Activated CD8-positive, alpha-beta memory T cell treated with anti-CD3 and anti-CD28 coated beads, Interleukin-2, amount 50 U/mL, for 24 hours (primary cell): ENCODE data around the gene ZNF385B.
"Not testable (repeated sequence)": the region's sequence is repeated elsewhere in the genome, so short reads cannot be mapped to it uniquely, and the experiment has no call there.

ENCODE experiments used
- DNase-seq: peaks from one replicate; pipeline ENCODE4 v3.0.0-alpha.2; 2020; ENCODE audit errors: extremely low read depth

The ZNF385B gene

DNA sequence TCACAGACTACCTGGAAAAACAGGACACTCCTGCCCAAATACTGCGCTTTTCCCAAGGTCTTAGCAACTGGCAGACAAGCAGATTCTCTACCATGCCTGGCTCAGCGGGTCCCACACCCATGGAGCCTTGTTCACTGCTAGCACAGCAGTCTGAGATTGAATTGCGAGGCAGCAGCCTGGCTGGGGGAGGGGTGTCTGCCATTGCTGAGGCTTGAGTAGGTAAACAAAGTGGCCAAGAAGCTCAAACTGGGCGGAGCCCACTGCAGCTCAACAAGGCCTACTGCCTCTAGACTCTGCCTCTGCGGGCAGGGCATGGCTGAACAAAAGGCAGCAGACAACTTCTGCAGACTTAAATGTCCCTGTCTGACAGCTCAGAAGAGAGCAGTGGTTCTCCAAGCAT, 231.6 kb downstream of the ZNF385B start:
- DNase-seq, result not testable (repeated sequence)

- DNase-seq, result no peak
These were observed 235.2 kb downstream of the ZNF385B start for GRCh38 chr2:179626261-179626660.

DNA sequence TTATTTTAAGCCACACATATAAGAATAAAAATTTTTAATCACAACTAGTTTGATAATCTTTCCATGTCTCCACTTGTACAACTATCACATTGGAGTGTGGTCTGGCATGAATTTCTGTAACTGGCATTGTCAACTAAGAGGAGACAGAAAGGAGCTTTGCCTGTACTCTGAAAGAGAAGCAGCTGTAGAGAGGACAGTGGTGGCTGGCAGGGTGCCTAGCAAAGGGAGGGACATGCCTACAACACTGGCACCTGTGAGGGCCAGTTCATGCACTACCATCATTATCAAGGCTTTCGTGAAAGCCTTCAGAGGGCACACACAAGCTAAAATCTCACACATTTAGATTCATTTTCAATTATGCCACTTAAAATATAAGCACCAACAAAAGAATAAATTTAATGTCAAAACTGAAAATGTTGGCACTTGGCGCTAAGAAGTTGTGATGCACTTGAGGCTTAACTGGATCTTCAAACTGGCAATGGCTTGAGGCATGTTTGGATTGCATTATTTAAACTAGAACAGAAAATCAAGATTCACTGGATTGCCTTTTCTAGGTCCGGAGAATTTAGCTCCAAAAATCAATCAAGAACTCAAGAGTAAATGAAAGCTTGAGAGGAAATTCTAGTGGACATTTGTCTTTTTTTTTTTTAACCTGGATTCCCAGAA, 238.6 kb downstream of the ZNF385B start:
- no peak for DNase-seq

DNA sequence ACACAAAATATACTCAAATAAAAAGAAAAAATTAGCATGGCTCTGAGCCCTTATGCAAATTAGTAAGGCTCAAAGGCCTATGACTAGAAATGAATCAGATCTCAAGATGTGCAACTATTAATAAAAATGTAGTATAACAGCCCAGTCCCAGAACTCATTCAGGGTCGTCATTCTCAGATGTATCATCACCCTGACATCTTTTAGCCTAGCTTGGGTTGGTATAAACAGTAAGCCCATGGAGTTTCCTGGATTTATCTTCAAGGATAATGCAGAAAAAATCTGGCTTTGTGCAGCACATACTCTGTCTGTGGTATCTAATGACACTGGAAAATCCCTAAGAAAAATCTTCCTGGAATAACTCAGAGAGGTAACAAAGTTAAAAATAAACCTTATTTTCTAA, 239.3 kb downstream of the ZNF385B start:
- DNase-seq, result no peak

GRCh38 chr2:179619947-179620467, 241.4 kb downstream of the ZNF385B start:
- no peak for DNase-seq

DNA sequence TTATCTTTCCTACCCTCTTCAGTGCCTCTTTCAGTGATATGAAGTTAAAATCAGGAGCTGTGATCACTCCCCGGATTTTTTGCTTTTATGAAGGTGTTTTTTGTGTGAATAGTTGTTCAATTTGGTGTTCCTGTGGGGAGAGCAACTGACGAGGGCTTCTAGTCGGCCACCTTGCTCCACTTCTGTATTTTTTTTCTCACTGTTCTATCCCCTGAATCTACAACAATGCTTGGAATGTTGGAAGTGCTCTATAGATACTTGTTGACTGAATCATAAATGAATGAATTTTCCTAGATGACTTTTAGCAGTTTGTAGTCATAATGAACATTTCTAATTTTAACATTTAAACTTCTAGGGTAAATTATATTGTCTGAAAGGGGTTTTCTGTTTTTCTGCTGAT, 247.3 kb downstream of the ZNF385B start:
- no peak for DNase-seq

- DNase-seq, result no peak
These were observed 247.7 kb downstream of the ZNF385B start for GRCh38 chr2:179613701-179614100.

- DNase-seq, result no peak
These were observed 248.1 kb downstream of the ZNF385B start for GRCh38 chr2:179613299-179613651.

GRCh38 chr2:179612591-179613298, 248.7 kb downstream of the ZNF385B start:
- DNase-seq, result no peak

DNA sequence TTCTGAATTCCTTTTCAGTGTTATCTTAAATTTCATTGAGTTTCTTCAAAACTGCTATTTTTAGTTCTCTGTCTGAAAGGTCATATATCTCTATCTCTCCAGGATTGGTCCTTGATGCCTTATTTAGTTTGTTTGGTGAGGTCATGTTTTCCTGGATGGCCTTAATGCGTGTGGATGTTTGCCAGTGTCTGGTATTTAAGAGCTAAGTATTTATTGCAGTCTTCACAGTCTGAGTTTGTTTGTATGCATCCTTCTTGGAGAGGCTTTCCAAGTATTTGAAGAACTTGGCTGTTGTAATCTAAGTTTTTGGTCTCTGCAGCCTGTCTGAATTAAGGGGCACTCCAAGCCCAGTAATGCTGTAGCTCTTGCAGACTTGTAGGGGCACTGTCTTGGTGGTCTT, 249.3 kb downstream of the ZNF385B start:
- no peak for DNase-seq

DNA sequence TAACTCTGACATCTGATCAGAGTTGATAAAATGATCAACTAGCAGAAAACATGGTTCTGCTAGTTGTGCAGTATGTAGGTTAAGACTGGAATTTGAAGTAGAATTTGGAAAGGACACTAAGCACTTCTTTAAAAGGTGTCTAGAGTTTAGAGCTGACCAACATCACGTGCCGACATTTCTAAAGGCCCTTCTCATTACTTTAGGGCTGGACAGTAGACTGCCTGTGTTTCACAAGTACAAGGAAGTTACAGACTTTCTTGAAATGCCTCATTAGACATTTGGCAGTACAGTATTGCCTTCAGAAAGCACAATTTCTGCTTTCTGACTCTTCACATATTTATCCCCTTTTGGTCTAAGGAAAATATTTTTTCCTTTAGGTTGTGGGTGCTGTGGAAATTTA, 255.3 kb downstream of the ZNF385B start:
- no peak for DNase-seq

GRCh38 chr2:179605341-179605740, 256.1 kb downstream of the ZNF385B start:
- DNase-seq, result no peak

- no peak for DNase-seq
These were observed 256.8 kb downstream of the ZNF385B start for GRCh38 chr2:179604598-179604997.

- no peak for DNase-seq
These were observed 259.0 kb downstream of the ZNF385B start for GRCh38 chr2:179602452-179602851.

- no peak for DNase-seq
These were observed 265.4 kb downstream of the ZNF385B start for GRCh38 chr2:179596018-179596417.

DNA sequence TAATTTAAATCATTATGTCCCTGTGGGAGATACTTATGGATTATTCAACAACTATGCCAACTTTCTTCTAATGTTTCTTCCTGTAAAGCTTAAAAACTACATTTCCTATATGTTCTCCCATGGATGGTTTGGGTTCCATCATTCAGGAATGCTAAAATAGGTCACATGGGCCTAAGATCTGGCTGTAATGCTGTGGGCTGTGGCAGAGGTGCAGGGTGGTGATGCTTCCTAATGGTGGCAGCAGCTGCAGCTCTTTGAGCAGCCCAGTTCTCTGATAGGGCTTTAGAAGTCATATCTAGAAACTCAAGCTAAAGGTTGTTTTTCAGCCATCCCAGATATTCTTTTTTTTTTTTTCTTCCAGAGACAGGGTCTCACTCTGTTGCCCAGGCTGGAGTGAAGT, 266.1 kb downstream of the ZNF385B start:
- DNase-seq, result no peak

- no peak for DNase-seq
These were observed 266.9 kb downstream of the ZNF385B start for GRCh38 chr2:179594268-179595112.

DNA sequence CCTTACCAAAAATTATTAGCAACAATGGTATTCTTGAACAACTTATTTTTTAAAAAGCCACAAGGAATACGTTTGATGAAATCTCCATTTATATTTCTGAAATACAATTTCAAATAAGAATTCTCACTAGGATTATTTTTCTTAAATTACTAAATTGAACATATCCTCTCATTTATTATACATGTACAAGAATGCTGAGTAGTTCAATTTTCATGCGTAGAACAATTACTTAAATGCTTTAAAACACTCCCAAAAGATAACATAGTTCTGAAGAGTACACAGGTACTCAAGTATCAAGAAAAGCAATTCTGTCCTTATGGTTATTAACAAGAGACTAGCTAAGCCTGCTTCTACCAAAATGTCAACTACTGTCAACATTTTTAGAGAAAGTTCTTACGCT, 268.1 kb downstream of the ZNF385B start:
- DNase-seq, result no peak

- no peak for DNase-seq
These were observed 269.1 kb downstream of the ZNF385B start for GRCh38 chr2:179592167-179592936.

- DNase-seq, result no peak
These were observed 269.7 kb downstream of the ZNF385B start for GRCh38 chr2:179591690-179592089.

GRCh38 chr2:179588486-179589145, 272.8 kb downstream of the ZNF385B start:
- DNase-seq, result no peak
